Measurements from ENCODE around the gene PRSS56. TPM values are rescaled to one million over a fixed set of nuclear protein-coding genes. Genes with fewer than 3 reads are reported as not detected.

The PRSS56 gene
- total and polyA plus RNA-seq, 2 donors (not counting 1 experiment from before 2014, with no cell fraction given) = not detected

- Histone ChIP-seq H3K9ac (ENCODE audit: insufficient read depth, low read length) (no peak overlapping the region), H3K4me1 (ENCODE audit: control insufficient read depth, extremely low read depth, insufficient read depth, low read length) (no peaks in the 10 kb centered on the region), H3K9me3 (ENCODE audit: control insufficient read depth, insufficient read depth, low read depth, low read length) (no peaks in the 10 kb centered on the region), H3K27ac (ENCODE audit: insufficient read depth, low read length) (no peak overlapping the region), H3K4me3 (replicated peaks in 1 of 4; ENCODE audit: control extremely low read depth in 1 of 4, insufficient read depth in 1 of 4, low read depth in 3 of 4, low read length in 4 of 4) (no peak overlapping the region), H2AFZ (ENCODE audit: low read length) (no peak overlapping the region), H3K27me3 (ENCODE audit: control insufficient read depth, insufficient read depth, low read length) (peaks cover 3% of the 10 kb centered on the region), H3K79me2 (ENCODE audit: control insufficient read depth, insufficient read depth, low read length) (peaks cover 2% of the 10 kb centered on the region), H3K36me3 (ENCODE audit: control insufficient read depth, insufficient read depth, low read length) (no peaks in the 10 kb centered on the region), H3K4me2 (ENCODE audit: extremely low read depth, insufficient read depth, low read length) (no peak overlapping the region), H4K20me1 (ENCODE audit: control insufficient read depth, extremely low read depth, insufficient read depth, low read length) (no peaks in the 10 kb centered on the region)
- TF ChIP-seq CTCF (conservative IDR thresholded peaks at IDR 0.05 in 1 of 2, IDR thresholded peaks at IDR 0.05 in 1 of 2; ENCODE audit: low read depth in 1 of 2, low read length in 2 of 2) (no peak), EZH2 (IDR thresholded peaks at IDR 0.05; ENCODE audit: low read length, missing control alignments) (no peak)
- DNase-seq (ENCODE audit: low read depth in 2 of 2) = no peak
Observed at GRCh38 chr2:232544674-232545073, 24.5 kb downstream of the PRSS56 start.

- no peak overlapping the region for H3K27ac ChIP-seq (ENCODE audit: insufficient read depth, low read length)
- H4K20me1 ChIP-seq (ENCODE audit: control insufficient read depth, extremely low read depth, insufficient read depth, low read length) = no peaks in the 10 kb centered on the region
- H3K4me2 ChIP-seq (ENCODE audit: extremely low read depth, insufficient read depth, low read length) = no peak overlapping the region
- H3K4me3 ChIP-seq (replicated peaks in 1 of 4; ENCODE audit: control extremely low read depth in 1 of 4, insufficient read depth in 1 of 4, low read depth in 3 of 4, low read length in 4 of 4) = no peak overlapping the region
- peaks cover 4% of the 10 kb centered on the region for H3K79me2 ChIP-seq (ENCODE audit: control insufficient read depth, insufficient read depth, low read length)
- no peak overlapping the region for H3K9ac ChIP-seq (ENCODE audit: insufficient read depth, low read length)
- H3K9me3 ChIP-seq (ENCODE audit: control insufficient read depth, insufficient read depth, low read depth, low read length) = no peaks in the 10 kb centered on the region
- H3K27me3 ChIP-seq (ENCODE audit: control insufficient read depth, insufficient read depth, low read length) = no peaks in the 10 kb centered on the region
- no peak for DNase-seq (ENCODE audit: low read depth in 2 of 2)
- no peak overlapping the region for H2AFZ ChIP-seq (ENCODE audit: low read length)
- H3K36me3 ChIP-seq (ENCODE audit: control insufficient read depth, insufficient read depth, low read length) = no peaks in the 10 kb centered on the region
- no peak for TF ChIP-seq CTCF (conservative IDR thresholded peaks at IDR 0.05 in 1 of 2, IDR thresholded peaks at IDR 0.05 in 1 of 2; ENCODE audit: low read depth in 1 of 2, low read length in 2 of 2)
- TF ChIP-seq EZH2 (IDR thresholded peaks at IDR 0.05; ENCODE audit: low read length, missing control alignments) = no peak
- no peaks in the 10 kb centered on the region for H3K4me1 ChIP-seq (ENCODE audit: control insufficient read depth, extremely low read depth, insufficient read depth, low read length)
Observed at GRCh38 chr2:232545511-232546375, 25.6 kb downstream of the PRSS56 start.

- peaks cover 23% of the 10 kb centered on the region for H3K79me2 ChIP-seq (ENCODE audit: control insufficient read depth, insufficient read depth, low read length)
- no peaks in the 10 kb centered on the region for H3K27me3 ChIP-seq (ENCODE audit: control insufficient read depth, insufficient read depth, low read length)
- H3K4me1 ChIP-seq (ENCODE audit: control insufficient read depth, extremely low read depth, insufficient read depth, low read length) = no peaks in the 10 kb centered on the region
- no peaks in the 10 kb centered on the region for H3K36me3 ChIP-seq (ENCODE audit: control insufficient read depth, insufficient read depth, low read length)
- no peaks in the 10 kb centered on the region for H3K9me3 ChIP-seq (ENCODE audit: control insufficient read depth, insufficient read depth, low read depth, low read length)
- H4K20me1 ChIP-seq (ENCODE audit: control insufficient read depth, extremely low read depth, insufficient read depth, low read length) = no peaks in the 10 kb centered on the region
- no peak overlapping the region for H3K9ac ChIP-seq (ENCODE audit: insufficient read depth, low read length)
- no peak overlapping the region for H2AFZ ChIP-seq (ENCODE audit: low read length)
- DNase-seq (ENCODE audit: low read depth in 2 of 2) = no peak
- no peak overlapping the region for H3K4me3 ChIP-seq (replicated peaks in 1 of 4; ENCODE audit: control extremely low read depth in 1 of 4, insufficient read depth in 1 of 4, low read depth in 3 of 4, low read length in 4 of 4)
- H3K4me2 ChIP-seq (ENCODE audit: extremely low read depth, insufficient read depth, low read length) = no peak overlapping the region
- no peak for TF ChIP-seq CTCF (conservative IDR thresholded peaks at IDR 0.05 in 1 of 2, IDR thresholded peaks at IDR 0.05 in 1 of 2; ENCODE audit: low read depth in 1 of 2, low read length in 2 of 2)
- TF ChIP-seq EZH2 (IDR thresholded peaks at IDR 0.05; ENCODE audit: low read length, missing control alignments) = no peak
- H3K27ac ChIP-seq (ENCODE audit: insufficient read depth, low read length) = no peak overlapping the region
Observed at GRCh38 chr2:232547991-232548390, 27.8 kb downstream of the PRSS56 start.

Data from fibroblast of lung (primary cell).